Activated CD8-positive, alpha-beta memory T cell treated with anti-CD3 and anti-CD28 coated beads, Interleukin-2, amount 50 U/mL, for 24 hours (primary cell): ENCODE results near the gene THSD8.
"Not testable (repeated sequence)": the region's sequence is repeated elsewhere in the genome, so short reads cannot be mapped to it uniquely, and the experiment has no call there.

Experiments used
- DNase-seq: peaks from one replicate; pipeline ENCODE4 v3.0.0-alpha.2; 2020; ENCODE audit errors: extremely low read depth

THSD8 gene

DNA sequence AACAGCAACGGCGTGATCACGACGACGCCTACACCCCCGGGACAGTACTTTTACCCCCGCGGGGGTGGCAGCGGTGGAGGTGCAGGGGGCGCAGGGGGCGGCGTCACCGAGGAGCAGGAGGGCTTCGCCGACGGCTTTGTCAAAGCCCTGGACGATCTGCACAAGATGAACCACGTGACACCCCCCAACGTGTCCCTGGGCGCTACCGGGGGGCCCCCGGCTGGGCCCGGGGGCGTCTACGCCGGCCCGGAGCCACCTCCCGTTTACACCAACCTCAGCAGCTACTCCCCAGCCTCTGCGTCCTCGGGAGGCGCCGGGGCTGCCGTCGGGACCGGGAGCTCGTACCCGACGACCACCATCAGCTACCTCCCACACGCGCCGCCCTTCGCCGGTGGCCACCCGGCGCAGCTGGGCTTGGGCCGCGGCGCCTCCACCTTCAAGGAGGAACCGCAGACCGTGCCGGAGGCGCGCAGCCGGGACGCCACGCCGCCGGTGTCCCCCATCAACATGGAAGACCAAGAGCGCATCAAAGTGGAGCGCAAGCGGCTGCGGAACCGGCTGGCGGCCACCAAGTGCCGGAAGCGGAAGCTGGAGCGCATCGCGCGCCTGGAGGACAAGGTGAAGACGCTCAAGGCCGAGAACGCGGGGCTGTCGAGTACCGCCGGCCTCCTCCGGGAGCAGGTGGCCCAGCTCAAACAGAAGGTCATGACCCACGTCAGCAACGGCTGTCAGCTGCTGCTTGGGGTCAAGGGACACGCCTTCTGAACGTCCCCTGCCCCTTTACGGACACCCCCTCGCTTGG is 9.6 kb upstream of the THSD8 start:
- no peak for DNase-seq

DNA sequence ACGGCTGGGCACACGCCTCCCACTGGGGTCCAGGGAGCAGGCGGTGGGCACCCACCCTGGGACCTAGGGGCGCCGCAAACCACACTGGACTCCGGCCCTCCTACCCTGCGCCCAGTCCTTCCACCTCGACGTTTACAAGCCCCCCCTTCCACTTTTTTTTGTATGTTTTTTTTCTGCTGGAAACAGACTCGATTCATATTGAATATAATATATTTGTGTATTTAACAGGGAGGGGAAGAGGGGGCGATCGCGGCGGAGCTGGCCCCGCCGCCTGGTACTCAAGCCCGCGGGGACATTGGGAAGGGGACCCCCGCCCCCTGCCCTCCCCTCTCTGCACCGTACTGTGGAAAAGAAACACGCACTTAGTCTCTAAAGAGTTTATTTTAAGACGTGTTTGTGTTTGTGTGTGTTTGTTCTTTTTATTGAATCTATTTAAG is 9.0 kb upstream of the THSD8 start:
- DNase-seq: no peak

DNA sequence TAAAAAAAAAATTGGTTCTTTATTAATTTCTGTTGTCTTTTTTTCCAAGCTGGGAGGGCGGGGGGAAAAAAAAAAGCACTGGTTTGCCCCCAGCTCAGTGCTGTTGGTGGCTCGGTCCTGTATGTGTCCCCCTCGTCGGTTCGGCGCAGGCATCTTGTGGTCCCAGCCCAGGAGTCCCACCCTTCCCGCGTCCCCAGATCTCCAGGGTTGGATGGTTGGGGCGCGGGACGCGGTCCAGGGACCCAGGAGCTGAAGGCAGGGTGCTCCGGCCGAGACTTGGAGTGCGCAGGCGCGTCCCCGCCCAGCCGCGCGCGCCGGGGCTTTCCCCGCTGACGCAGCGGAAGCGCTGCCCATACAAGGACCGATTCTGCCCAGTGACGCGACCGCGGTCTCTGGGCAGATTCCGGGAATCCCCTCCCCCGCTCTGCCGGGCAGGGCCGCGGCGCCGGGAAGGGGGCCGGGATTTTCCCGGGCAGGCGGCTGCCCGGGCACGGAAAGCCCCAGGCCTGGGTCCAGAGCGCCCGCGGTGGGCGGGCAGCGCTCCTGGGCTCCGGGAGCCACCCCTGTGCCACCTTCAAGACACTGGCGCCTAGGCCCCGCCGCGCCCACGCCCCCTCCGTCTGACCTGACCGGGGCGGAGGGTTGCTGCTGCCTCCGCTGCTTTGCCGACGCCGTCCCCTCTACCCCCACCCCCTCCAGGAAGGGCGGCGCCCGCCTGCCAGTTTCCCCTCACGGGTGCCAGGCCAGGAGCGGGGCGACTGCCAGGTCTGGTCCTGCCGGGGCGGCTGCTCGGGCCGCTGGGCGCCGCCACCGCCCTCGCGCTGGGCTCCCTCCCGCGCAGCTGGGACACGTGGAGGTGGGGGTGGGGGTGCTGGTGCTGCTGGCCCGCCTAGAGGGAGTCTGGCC is 8.3 kb upstream of the THSD8 start:
- DNase-seq: no peak

DNA sequence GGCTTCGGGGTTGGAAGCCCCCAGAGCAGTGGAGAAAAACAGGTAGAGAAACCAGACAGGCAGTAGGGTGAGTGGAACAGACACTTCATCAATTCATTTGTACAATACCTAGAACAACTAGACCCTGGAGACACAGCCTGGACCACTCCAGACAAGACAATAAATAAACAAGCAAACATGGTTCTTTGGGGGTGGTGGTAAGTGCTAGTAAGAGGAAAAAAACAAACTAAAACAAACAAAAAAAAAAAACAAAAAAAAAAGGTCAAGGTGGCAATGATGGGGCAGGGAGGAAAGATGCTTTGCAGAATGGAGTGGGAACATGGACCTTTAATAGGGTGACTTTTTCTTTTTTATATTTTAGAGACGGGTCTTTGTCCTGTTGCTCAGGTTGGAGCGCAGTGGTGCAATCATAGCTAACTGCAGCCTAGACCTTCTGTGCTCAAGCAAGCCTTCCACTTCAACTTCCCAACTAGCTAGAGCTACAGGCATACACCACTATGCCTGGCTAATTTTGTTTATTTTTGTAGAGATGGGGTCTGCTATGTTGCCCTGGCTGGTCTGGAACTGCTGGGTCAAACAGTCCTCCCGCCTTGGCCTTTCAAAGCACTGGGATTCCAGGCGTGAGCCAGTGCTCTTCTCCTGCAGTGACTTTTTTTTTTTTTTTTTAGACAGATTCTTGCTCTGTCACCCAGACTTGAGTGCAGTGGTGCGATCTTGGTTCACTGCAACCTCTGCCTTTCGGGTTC is 7.5 kb upstream of the THSD8 start:
- no peak for DNase-seq

DNA sequence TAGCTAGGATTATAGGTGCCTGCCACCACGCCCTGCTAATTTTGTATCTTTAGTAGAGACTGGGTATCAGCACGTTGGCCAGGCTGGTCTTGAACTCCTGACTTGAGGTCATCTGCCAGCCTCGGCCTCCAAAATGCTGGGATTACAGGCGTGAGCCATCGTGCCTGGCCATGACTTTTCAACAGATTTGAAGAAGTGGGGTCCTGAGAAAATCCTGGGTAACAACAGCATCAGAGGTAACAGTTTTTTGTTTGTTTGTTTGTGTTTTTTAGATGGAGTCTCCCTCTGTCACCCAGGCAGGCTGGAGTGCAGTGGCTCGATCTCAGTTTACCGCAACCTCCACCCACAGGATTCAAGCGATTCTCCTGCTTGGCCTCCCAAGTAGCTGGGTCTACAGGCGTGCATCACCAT is 6.9 kb upstream of the THSD8 start:
- no peak for DNase-seq

DNA sequence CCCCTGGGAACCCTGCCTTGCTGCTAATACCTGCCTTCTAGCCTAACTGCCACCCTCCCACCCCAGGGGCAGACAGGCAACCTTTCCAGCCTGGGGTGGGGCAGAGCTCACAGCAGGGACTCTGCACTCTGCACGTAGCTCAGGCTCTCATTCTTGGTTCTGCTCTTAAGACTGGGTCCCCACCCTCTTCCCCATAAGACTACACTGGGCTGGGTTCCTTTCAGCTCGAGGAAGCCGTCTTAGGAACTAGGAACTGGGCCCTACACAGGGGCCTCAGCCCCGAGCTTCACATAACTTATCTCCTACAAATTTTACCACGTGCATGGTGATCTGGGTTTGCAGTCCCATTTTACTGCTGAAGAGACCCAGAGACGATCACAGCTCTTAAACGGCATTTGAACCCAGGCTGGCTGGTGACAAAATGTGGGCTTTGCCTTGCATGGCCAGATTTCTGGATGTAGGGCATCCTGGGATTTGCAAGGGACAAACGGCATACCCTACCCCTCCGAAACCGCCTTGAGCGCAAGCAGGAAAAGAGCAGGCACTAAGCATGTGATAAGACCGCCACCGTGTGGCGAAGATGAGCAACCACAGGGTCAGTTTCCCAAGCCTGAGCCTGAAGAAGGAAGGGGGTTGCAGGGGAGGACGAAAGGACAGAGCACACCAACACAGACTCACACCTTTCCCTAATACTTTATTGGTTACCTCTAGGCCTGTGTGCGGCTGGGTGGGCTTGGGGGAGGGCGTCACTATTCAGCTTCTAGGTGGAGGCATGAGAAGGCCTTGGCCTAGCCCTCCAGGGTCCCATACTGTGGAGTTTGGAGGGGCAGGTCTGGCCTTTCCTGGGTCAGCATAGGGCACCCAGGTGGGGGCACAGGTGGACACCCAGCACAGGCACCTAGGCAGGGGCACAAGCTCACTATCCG is 5.5 kb upstream of the THSD8 start:
- no peak for DNase-seq

DNA sequence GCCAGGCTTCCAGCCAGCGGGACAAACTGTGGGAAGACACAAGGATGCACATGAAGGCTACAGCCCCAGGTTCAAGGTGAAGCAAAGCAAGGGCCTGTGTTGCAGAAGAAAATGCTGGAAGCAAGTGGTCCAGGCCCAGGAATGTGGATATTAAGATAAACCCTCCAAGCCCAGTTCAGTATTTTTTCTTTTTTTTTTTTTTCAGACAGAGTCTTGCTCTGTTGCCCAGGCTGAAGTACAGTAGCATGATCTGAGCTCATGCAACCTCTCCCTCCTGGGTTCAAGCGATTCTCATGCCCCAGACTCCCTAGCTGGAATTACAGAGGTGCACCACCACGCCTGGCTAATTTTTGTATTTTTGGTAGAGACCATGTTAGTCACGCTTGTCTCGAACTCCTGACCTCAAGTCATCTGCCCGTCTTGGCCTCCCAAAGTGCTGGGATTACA is 4.7 kb upstream of the THSD8 start:
- no peak for DNase-seq

DNA sequence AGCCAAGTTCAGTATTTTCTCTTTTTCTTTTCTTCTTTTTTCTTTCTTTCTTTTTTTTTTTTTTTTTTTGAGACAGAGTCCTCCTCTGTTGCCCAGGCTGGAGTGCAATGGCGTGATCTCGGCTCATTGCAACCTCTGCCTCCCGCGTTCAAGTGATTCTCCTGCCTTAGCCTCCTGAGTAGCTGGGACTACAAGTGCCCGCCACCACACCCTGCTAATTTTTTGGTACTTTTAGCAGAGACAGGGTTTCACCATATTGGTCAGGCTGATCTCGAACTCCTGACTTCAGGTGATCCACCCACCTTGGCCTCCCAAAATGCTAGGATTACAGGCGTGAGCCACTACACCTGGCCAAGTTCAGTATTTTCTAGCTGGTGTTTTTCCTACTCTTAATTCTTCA is 4.3 kb upstream of the THSD8 start:
- not testable (repeated sequence) for DNase-seq

DNA sequence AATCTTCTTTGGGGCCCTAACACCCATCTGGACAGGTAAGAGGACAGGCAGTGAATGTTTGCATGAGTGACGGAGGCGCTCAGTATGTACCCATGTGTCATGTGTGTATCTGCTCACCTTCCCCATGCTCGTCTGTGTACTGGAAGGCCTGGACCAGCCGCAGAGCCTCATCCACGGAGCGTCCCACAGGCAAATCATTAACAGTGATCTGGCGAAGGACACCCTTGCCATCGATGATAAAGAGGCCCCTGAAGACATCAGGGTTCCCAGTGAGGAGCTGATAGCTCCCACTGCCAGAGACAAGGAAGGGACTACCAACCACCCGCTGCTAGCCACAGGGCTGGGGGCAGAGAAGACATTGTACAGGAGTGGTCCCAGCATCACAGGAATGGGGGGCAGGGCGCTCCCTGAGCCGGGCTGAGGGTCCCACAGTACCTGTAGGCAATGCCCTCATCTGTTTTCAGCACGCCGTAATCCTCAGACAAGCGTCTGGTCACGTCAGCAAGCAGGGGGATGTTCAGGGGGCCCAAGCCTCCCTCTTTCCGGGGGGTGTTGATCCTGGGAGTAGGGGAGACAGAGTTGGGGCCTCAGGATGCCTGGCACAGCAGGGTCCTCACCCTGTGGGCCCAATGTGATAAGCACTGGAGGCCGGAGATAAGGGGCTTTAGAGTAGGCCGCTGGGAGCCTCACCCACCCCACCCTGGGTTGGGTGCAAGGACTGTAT is 2.0 kb upstream of the THSD8 start:
- DNase-seq: no peak

DNA sequence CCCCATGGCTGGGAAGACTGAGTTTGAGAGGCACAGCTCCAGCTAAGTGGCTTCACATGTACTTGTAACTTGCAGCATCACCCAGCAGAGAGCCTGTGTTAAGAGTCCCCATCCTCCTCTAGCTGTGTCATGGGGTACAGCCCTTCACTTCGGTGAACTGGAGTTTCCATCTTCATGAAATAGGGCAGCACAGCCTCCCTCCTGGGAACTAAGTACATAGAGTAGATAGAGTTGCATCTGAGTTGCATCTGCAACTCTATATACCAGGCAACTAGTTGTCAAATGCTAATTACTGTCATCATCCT is 1.5 kb upstream of the THSD8 start:
- DNase-seq: no peak

DNA sequence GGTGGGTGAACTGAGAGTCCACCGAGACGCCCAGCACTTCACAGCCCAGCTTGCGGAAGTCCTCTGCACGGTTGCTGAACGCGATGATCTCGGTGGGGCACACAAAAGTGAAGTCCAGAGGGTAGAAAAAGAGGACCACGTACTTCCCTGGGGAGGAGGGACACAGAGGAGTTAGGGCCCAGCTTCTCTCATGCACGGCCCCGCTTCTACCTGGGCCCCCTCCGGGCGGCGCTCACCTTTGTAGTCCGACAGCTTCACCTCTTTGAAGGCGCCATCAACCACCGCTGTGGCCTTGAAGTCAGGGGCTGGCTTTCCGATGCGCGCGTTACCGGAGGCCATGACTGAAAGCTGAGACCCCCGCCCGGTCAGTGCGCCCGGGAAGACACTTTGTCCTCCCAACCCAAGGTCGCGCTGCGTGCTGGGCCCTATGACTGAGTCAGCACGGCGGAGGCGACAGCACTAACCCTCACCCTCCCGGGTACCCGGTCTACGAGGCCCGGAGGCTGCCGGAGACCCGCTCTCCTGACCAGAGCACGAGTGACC is 875 bp upstream of the THSD8 start:
- DNase-seq: no peak

DNA sequence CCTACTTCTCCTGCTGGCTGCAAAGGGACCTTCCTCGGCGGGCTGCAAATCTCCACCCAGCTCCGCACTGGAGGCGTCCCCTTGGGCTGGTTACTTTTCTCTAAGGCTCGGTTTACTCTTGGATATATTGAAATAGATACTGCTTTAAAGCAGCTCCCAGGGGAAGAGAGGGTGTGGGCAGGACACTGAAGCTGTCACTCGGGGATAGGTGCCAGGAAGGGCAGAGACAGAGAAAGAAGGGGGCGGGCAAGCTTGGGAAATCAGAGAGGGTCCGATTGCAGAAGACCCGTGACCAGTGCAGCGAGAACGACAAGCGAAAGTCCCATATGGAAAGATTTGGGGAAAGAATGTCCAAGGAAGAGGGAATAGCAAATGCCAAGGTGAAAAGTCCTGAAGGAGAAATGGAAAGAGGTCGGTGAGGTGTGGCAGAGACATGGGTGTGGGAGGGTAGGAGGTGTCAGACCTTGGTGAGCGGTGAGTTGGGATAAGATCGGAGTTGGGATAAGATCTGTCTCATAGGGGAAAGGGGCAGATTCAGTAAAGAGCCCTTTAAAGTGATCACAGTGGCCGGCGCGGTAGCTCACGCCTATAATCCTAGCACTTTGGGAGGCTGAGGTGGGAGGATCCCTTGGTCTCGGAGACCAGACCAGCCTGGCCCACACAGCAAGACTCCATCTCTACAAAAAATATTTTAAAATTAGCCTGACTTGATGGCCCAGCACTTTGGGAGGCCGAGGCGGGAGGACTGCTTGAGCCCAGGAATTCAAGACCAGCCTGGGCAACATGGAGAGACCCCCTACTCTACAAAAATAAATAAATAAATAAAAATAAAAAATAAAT is 618 bp downstream of the THSD8 start:
- DNase-seq: no peak

DNA sequence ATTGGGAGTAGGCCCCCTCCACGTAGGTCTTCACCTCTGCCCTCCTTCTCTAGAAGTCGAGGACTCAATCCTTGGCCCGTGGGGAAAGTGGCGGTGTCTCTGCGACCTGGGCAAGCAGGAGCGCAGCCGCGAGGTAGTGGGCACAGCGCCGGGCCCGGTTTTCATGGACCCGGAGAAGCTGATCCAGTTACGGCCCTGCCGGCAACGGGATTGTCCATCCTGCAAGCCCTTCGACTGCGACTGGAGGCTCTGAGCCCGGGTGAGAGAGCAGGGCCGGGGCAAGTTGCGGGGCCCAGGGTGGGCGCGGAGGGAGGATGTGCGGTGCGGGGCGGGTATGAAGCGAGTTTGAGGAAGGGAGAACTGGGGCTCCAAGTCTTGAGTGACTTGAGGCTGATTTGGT is 2.2 kb downstream of the THSD8 start:
- DNase-seq: no peak

DNA sequence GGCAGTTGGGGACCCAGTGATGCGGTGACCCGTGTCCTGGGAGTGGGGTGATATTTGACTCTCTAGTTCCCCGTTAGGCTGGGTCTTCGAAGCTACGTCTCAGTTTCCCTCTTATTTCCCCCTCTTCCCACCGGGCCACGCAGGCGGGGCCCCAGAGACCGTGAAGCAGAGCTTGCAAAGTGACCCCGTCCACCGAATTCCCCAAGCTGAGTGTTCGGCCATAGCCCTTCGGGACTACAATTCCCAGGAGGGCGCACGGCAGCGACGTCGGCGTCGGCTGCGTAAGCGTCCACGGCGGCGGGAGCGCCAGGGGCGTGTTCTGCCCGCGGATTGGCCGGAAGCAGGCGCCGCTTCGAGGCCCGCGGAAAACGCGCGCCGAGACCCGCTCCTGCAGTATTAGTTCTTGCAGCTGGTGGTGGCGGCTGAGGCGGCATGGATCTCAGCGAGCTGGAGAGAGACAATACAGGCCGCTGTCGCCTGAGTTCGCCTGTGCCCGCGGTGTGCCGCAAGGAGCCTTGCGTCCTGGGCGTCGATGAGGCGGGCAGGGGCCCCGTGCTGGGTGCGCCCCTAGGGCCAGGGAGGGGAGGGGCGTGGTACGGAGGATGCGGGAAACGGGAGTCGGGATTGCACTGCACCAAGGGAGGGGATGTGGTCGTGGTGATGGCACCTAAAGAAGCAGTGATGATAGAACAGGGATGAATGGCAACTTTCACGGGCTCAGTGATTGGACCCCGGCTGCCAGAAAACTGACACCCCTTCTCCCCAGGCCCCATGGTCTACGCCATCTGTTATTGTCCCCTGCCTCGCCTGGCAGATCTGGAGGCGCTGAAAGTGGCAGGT is 4.6 kb downstream of the THSD8 start, which contains the start of gene RNASEH2A:
Gene RNASEH2A (plus strand): TSS at position 343 of the 840 bp plus-strand sequence. CDS start 90 bp downstream, at position 433.
- no peak for DNase-seq

DNA sequence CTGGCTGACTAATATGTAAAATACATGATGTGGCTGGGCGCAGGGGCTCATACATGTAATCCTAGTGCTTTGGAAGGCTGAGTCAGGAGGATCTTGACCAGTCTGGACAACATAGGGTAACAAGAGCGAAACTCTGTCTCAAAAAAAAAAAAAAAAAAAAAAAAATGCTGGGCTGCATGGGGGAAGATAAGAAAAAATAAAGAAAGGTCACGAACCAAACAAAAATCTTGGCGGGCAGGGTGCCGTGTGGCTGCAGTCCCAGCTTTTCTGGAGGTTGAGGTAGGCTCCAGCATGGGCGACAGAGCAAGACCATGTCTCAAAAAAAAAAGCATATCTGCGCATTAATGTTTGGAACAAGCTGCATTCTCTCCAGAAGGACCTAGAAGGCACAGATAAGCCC is 13.2 kb downstream of the THSD8 start:
- DNase-seq: no peak

DNA sequence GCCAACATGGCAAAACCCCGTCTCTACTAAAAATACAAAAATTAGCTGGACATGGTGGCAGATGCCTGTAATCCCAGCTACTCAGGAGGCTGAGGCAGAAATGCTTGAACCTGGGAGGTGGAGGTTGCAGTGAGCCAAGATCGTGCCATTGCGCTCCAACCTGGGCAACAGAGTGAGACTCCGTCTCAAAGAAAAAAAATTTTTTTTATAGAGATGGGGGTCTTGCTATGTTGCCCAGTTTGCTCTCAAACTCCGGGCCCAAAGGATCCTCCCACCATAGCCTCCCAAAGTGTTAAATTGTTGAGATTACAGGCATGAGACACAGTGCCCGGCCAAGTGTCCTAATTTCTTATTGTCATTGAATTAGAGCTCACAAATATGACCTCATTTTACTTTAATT is 15.3 kb downstream of the THSD8 start:
- DNase-seq: not testable (repeated sequence)

DNA sequence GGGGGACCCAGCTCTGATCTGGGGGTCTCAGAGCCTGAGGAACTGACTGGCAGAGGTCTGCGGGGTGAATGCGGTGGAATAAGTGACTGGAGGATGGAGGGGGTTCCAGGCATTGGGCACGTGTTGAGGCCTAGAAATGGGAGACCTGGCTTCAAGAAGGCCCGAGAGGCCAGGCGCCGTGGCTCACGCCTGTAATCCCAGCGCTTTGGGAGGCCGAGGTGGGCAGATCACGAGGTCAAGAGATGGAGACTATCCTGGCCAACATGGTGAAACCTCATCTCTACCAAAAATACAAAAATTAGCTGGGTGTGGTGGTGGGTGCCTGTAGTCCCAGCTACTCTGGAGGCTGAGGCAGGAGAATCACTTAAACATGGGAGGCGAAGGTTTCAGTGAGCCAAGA is 15.9 kb downstream of the THSD8 start:
- DNase-seq: not testable (repeated sequence)

DNA sequence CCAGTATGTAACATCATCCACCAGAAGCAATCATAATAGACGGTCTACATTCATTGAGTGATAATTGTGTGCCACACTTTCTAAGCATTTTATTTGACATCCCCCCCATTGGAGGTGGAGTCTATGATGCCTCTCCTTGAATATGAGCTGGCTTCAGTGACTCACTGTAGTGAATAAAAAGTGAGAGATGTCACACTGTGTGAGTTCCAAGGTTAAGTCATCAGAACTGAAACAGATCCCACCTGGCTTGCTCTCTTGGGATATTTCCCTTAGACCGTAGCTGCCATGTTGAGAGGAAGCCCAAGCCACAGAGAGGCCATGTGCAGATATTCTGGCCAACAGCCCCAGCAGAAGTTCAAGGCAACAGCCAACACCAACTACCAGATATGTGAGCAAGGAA is 19.9 kb downstream of the THSD8 start:
- DNase-seq: no peak
